IPS DF 6.9 (cell line): ENCODE results near the gene KCNK1.
"Not testable (repeated sequence)": the region's sequence is repeated elsewhere in the genome, so short reads cannot be mapped to it uniquely, and the experiment has no call there.

Source experiments
- DNase-seq: peaks from one replicate; pipeline ENCODE4 v3.0.0-alpha.2; 2013; ENCODE audit warnings: low read depth, low spot score
- H3K27ac ChIP-seq: one replicate; pipeline ENCODE4 v1.5.1; 2013; ENCODE audit warnings: low read length, control low read depth
- H3K27me3 ChIP-seq: 2 replicates; pipeline ENCODE4 v1.6.1; 2013; ENCODE audit warnings: mild to moderate bottlenecking, low read length; ENCODE audit not compliant: control insufficient read depth, insufficient read depth
- H3K36me3 ChIP-seq: 2 replicates; pipeline ENCODE4 v1.6.1; 2013; ENCODE audit warnings: low read length; ENCODE audit not compliant: control insufficient read depth, insufficient read depth
- H3K4me1 ChIP-seq: 2 replicates; pipeline ENCODE4 v1.6.1; 2013; ENCODE audit warnings: low read length; ENCODE audit not compliant: control insufficient read depth, insufficient read depth
- H3K4me3 ChIP-seq: 2 replicates; pipeline ENCODE4 v1.5.1; 2013; ENCODE audit warnings: mild to moderate bottlenecking, low read length
- H3K9me3 ChIP-seq: 2 replicates; pipeline ENCODE4 v1.6.1; 2013; ENCODE audit warnings: low read length, inconsistent platforms; ENCODE audit not compliant: control insufficient read depth, insufficient read depth
- WGBS: extraction: QIAGEN DNeasy Blood & Tissue Kit; methylation state at CpG from one replicate; pipeline ENCODE4 v1.1.7; 2013; ENCODE audit warnings: mixed read lengths, missing lambda C conversion rate; ENCODE audit not compliant: insufficient read length, insufficient coverage; 5-methylcytosine and 5-hydroxymethylcytosine counted together

The KCNK1 gene

DNA sequence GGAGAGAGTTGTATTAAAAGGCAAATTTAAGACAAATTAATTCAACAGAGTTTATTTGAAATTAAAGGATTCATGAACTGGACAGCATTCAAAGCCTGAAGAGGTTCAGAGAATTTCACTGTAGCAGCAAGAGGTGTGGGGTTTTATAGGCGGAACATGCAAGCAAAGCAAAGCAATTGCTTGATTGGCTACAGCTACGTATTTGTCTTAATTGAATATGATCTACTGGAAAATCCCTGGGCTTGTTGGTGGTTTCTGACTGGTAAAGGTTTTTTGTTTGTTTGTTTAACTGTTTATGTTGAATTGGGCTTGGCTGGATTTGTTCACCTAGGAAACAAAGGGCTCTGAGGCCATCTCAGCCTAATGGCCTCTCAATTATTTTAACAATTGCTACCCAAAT is 61.5 kb downstream of the KCNK1 start:
- no peak for DNase-seq
- Histone ChIP-seq H3K4me3 (no peak overlapping the region), H3K9me3 (no peaks in the 10 kb centered on the region), H3K4me1 (no peaks in the 10 kb centered on the region; the same call in 1 of the 2 replicates), H3K27me3 (no peaks in the 10 kb centered on the region), H3K36me3 (no peaks in the 10 kb centered on the region), H3K27ac (no peak overlapping the region)
- WGBS: no CpG with 5 or more reads among the region's 2 CpGs

DNA sequence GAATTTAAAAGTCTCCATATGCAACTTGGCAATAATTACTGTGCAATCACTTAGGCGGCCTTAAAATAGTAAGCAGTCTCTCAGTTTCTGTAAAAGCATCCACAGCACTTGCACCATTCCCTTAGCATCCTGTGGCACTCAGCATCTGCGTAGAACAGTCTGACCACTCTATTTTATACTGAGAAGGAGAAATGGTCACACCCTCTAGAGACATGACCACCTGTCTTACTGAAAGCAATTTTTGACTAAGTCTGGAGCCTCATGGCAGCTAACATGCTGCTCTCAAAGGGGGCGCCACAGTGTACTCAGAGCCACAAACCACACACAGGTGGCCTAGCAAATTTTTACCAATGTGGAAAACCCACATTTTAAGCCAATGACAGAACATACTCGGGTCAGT is 62.0 kb downstream of the KCNK1 start:
- WGBS: no CpG with 5 or more reads among the region's 4 CpGs
- H3K36me3 ChIP-seq: no peaks in the 10 kb centered on the region

DNA sequence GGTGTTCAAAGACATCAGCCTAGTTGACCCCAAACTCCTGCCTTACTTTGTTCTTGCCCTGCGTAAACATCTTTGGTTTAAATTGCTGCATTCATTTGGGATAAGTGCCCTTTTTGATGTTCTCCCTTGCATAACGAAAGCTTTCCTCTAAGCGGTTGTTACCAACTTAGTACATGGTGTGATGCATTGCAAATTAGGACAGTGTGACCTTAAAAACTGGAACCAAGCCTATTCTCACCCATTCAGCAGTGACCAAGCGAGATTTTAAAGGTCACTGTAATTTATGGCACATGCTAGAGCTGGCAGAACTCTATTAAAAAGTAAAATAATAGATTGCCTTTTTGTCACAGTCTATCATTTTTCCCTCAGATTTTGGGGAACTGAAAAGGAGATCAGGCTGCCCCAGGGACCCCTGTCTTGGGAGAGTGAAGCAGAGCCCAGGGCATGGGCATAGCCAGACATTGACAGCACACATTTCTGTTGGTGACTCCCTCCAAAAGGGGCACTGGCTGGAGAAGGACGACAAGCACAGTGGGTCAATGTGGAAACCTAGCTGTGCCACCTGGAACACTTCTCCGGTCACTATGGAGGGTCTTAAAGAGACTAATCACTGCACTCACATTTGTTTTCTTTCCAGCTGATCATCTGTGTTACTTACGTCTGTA is 63.9 kb downstream of the KCNK1 start:
- no peak for DNase-seq
- H3K4me1 ChIP-seq: no peaks in the 10 kb centered on the region; the same call in 1 of the 2 replicates
- H3K27me3 ChIP-seq: no peaks in the 10 kb centered on the region
- H3K27ac ChIP-seq: no peak overlapping the region
- no peaks in the 10 kb centered on the region for H3K36me3 ChIP-seq
- no peaks in the 10 kb centered on the region for H3K9me3 ChIP-seq
- H3K4me3 ChIP-seq: no peak overlapping the region
- no CpG with 5 or more reads among the region's 7 CpGs for WGBS

More for the DNA sequence above, 62.0 kb downstream of the KCNK1 start:
- no peak overlapping the region for H3K27ac ChIP-seq
- no peaks in the 10 kb centered on the region; the same call in 1 of the 2 replicates for H3K4me1 ChIP-seq
- H3K27me3 ChIP-seq: no peaks in the 10 kb centered on the region
- H3K9me3 ChIP-seq: no peaks in the 10 kb centered on the region
- no peak overlapping the region for H3K4me3 ChIP-seq
- DNase-seq: no peak

DNA sequence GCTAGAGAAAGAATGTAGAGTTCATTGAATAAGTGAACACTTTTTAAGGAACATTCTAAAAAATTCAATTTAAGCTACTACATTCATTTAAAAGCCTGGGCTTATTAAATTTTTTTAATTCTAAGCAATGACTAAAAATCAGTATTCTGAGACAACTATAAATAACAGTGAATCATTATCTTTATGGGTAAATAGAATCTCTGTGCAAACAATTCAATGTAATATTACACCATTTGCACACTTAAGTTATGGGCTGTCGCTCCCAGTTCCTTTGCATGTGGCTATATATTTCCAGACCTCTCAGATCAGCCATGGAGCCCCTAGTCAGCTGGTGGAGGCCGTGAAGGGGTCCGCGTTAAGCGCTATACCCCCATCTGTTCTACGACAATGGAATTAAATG is 65.1 kb downstream of the KCNK1 start:
- no peak overlapping the region for H3K4me3 ChIP-seq

DNA sequence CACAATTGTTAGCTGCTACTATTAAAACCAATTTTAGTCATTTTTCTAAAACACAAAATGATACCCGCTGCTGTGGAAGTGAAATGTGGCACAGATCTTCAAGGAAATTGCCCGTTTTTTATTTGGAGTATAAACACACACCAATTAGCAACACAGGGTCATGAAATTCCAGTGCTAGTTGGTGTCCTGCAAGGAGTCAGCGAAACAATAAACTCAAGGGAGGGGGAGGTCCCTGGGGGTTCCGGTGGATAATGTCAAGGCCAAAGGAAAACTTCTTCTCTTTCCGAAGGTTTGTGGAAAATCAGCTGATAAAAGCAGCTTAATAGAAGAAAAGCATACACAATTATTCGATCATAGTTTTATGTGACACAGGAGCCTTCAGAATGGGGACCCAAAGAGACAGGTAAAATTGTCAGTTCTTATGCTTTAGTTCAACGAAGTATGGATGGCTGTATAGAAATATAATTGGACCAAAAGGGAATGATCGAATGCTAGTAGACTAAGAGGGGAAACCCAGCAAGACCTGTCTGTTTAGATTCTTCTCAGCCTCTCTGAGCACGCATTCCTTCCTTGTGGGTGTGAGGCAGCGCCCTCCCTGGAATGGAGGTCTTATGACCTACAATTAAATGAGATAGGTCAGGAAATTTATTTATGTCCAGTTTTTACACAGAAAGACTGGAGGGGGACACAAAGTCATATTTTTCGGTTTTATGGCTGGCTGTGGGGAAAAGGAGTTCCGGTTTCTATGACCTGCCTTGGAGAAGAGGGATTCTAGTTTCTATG is 65.9 kb downstream of the KCNK1 start:
- no peaks in the 10 kb centered on the region for H3K9me3 ChIP-seq
- DNase-seq: no peak
- H3K36me3 ChIP-seq: no peaks in the 10 kb centered on the region
- no peak overlapping the region for H3K4me3 ChIP-seq
- no peaks in the 10 kb centered on the region for H3K27me3 ChIP-seq
- WGBS: no CpG with 5 or more reads among the region's 12 CpGs
- no peak overlapping the region for H3K27ac ChIP-seq
- H3K4me1 ChIP-seq: no peaks in the 10 kb centered on the region; the same call in 1 of the 2 replicates

More for the DNA sequence above, 65.1 kb downstream of the KCNK1 start:
- Histone ChIP-seq H3K27me3 (no peaks in the 10 kb centered on the region), H3K9me3 (no peaks in the 10 kb centered on the region), H3K27ac (no peak overlapping the region), H3K36me3 (no peaks in the 10 kb centered on the region), H3K4me1 (no peaks in the 10 kb centered on the region; the same call in 1 of the 2 replicates)
- no CpG with 5 or more reads among the region's 6 CpGs for WGBS
- no peak for DNase-seq

DNA sequence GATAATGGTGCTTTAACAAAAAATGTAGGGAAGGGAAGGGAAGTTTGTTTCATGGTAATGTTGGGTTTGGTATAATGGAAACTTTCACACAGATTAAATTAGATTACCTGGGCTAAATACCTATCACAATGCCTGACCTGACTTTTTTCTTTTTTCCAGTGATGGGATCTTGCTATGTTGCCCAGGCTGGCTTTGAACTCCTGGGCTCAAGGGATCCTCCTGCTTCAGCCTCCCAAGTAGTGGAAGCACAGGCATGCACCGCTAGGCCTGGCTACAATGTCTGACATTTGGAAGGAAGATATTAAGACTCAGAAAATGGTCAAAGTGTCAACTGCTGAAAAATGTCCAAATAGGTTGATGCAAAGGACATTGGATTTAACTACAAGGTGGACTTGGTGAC is 67.4 kb downstream of the KCNK1 start:
- Histone ChIP-seq H3K27ac (no peak overlapping the region), H3K36me3 (no peaks in the 10 kb centered on the region), H3K4me1 (no peaks in the 10 kb centered on the region; the same call in 1 of the 2 replicates), H3K27me3 (no peaks in the 10 kb centered on the region), H3K4me3 (no peak overlapping the region), H3K9me3 (no peaks in the 10 kb centered on the region)
- WGBS: no CpG with 5 or more reads among the region's 1 CpG
- DNase-seq: no peak

DNA sequence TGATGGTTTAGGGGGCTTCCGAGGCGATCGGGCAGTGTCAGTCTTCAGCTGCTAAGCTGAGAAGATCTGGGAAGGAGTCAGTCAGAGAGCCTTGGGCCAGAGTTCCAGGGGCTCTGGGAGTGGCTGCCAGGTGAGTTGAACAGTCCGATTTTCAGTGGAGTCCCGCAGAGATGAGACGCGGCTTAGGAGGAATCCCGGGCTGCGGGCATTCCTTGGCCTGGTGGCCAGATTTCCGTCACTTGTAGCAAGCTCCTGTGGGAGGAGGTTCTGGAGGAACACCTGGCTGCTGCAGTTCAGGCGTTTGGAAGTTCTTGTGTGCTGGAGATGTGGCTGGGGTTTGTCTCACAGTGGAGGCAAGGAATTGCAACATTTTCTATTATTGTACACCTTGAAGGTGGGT is 72.7 kb downstream of the KCNK1 start:
- not testable (repeated sequence) for H3K4me1 ChIP-seq, DNase-seq, H3K36me3 ChIP-seq, H3K27me3 ChIP-seq, H3K27ac ChIP-seq, H3K9me3 ChIP-seq, H3K4me3 ChIP-seq
- no CpG with 5 or more reads among the region's 11 CpGs for WGBS

DNA sequence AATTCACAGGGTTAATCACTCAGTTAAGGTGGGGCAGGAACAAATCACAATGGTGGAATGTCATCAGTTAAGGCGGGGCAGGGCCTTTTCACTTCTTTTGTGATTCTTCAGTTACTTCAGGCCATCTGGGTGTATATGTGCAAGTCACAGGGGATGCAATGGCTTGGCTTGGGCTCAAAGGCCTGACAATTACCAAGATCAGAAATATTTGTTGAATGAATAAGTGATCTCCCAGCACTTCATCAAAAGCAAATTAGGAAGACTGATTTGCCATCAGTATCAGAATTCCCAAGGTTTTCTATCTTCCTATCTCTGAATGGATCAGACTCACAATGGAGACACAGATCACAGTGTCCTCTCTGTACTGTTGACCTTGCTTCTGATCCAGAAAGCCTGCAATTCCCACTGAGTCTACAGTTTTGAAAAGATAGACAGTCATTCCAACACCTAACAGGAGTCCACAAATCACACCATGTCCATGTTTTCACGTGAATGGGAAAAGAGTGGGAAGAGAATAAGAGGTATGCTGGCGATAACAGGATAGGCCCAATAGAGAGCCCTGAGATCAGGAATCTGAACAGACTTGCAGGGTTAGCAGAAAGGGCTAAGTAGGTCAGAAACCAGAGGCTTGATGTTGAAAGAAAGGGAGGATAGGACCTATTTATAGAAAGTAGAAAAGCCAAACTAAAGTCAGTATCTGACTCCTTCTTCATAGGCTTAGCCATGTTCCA is 75.3 kb downstream of the KCNK1 start:
- WGBS: no CpG with 5 or more reads among the region's 3 CpGs
- Histone ChIP-seq H3K36me3 (no peaks in the 10 kb centered on the region), H3K27ac (no peak overlapping the region)

DNA sequence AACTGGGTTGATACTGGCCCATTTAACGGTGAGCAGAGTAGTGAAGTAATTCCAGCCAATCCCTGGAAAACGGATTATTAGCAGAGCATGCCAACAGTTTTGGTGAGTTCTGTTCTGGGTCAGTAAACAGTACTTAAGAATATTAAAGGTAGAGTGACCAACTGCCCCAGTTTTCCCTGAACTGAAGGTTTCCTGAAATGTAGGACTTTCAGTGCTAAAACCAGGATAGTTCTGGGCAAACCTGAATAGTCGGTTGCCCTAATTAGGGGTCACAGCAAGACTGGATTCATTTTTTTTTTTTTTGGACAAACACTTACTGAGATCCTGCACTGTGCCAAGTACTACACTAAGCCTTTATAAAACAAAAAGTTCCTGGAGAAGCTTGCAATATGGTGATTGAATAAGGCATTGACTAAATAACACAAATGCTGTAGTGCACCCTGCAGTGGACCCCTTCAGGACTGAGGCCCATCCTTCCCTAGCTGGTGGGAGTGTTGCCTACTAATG is 75.9 kb downstream of the KCNK1 start:
- H3K36me3 ChIP-seq: no peaks in the 10 kb centered on the region
- H3K27ac ChIP-seq: no peak overlapping the region
- no CpG with 5 or more reads among the region's 3 CpGs for WGBS
- no peaks in the 10 kb centered on the region for H3K4me1 ChIP-seq
- H3K4me3 ChIP-seq: no peak overlapping the region
- no peaks in the 10 kb centered on the region for H3K9me3 ChIP-seq
- H3K27me3 ChIP-seq: no peaks in the 10 kb centered on the region
- DNase-seq: no peak

More for the DNA sequence above, 75.3 kb downstream of the KCNK1 start:
- no peak for DNase-seq
- Histone ChIP-seq H3K9me3 (no peaks in the 10 kb centered on the region), H3K4me1 (no peaks in the 10 kb centered on the region), H3K27me3 (no peaks in the 10 kb centered on the region), H3K4me3 (no peak overlapping the region)

DNA sequence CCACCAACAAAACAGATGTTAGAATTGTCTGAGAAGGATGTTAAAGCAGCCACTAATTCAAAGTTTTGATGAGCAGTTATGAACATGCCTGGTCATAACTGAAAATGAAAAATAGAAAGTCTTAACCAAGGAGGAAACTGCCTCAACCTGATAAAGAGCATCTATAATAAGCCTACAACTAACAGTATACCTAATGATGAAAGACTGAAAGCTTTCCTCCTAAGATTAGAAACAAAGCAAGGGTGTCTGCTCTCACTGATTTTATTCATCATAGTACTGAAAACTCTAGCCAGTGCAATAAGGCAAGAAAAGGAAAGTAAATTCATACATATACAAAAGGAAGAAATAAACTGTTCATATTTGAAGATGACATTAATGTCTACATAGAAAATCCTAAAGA is 82.0 kb downstream of the KCNK1 start:
- no peak for DNase-seq
- Histone ChIP-seq H3K36me3 (no peaks in the 10 kb centered on the region), H3K9me3 (no peaks in the 10 kb centered on the region), H3K4me1 (no peaks in the 10 kb centered on the region), H3K27me3 (no peaks in the 10 kb centered on the region), H3K27ac (no peak overlapping the region), H3K4me3 (no peak overlapping the region)
